HG03039 (cell line): ENCODE data around the gene ZNHIT6.
"Not testable (repeated sequence)": the region's sequence is repeated elsewhere in the genome, so short reads cannot be mapped to it uniquely, and the experiment has no call there.

Source experiments
- ATAC-seq: cut with Tn5 transposase; IDR thresholded peaks from one replicate; pipeline ENCODE4 v1.9.1; 2021; ENCODE audit warnings: mild to moderate bottlenecking, moderate library complexity; ENCODE audit not compliant: unreplicated experiment

ZNHIT6 gene

DNA sequence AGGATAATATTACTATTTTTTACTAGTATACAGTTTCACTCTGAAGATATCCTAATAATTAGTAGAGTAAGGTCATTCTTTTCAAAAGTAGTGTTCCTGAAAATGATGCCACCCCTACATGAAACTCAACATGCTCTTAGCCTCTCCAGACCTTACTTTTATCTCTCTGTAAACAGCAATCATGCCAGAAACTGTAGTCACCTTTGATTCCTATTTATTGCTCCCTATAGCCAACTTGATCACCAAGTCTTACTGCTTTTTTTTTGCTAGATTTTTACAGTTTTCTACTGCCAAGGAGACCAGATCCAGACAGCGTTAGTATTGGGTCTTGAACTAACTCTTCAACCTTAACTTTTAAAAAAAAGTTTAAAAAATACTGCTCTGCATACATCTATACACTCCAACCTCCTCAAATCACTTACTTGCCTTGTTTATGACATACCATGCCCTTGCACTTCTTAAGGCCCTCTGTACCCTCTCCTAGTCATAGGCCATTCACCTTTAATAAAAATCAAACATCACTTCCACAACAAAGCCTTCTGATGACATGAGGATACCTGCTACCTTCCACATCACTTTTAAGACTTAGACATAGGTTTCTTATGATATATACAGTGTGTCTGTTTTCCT lies 36.1 kb downstream of the ZNHIT6 start:
- no peak for ATAC-seq

DNA sequence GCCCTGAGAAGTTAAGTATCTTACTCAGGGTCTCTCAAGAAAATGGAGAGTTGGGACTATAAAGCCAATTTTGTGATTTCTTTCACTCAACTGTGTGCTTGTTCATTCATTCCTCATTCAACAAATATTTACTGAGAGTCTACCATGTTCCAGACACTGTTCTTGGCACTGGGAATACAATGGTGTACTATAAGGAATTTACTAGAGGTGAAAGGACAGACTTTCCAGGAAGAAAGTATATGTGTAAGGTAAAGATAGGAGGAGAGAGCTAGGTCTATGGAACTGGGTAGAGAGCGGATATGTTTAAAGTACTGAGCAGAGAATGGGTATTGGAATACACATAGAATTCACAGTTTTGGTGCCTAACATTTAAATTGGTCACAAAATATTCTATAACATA lies 42.3 kb downstream of the ZNHIT6 start:
- no peak for ATAC-seq

DNA sequence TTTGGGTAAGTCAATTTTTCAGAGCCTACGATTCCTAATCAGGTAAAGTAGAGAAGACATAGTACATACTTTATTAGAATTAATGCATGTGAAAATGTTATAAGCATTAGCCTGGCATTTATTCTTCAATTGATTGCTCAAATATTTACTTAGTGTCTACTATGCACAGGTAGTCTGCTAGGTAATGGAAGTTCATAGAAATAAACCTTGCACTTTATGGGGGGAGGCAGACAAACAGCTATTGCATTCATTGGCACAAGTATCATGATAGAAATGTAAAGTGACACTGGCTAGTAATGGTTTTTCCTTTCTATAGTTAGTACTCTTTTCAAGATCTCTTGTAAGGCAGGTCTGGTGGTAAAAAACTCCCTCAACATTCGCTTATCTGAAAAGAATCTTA lies 44.9 kb downstream of the ZNHIT6 start:
- ATAC-seq, result no peak

DNA sequence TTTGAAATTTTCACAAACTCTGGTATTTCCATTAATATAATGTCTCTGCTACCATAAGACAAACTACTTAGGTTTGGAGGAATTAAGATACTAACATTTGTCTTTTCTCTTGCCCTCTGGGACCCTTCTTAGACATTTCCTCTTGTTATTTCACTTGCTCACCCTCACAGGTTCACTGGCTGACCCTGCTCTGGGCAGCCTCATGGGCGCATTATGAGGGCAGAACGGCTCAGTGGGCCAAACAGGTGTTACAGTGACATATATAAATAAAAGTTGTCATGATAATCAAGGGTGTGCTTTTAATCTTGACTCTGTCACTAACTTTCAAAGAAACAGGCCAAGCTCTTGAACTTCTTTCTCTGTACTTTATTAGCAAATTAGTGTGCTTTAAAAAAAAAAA lies 46.5 kb downstream of the ZNHIT6 start:
- no peak for ATAC-seq

DNA sequence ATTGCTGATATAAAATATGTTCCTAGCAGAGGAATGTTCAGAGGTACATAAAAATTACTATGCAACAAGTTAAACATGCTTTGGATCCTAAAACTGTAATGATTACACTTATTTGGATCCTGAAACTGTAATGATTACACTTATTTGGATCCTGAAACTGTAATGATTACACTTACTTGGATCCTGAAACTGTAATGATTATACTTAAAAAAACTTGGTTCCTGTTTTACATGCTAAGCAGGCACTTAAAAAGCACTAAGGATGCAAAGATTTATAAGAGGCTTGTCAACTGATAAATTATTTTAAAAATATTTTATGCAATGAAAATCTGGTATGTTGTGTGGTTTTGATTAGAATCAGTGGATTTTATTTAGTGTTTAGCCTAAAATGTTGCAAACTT lies 47.7 kb downstream of the ZNHIT6 start:
- ATAC-seq, result no peak

DNA sequence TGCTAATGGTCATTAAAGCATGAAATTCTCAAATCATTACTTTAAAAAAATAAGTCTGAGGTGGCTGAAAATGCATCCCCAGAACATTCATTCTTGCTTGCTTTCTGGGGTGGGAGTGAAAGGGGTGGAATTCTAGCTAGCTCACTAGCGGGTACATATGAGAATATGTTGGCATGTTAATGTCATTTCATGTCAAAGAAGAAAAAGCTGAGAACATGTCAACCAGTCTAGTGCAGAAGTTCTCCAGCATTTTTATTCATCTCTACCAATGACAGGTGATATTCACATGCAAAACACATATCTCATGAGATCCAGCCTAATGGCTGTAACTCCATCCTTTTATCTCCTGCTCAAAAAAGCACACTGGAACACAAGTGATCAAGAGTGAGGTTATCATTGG lies 49.1 kb downstream of the ZNHIT6 start:
- no peak for ATAC-seq

DNA sequence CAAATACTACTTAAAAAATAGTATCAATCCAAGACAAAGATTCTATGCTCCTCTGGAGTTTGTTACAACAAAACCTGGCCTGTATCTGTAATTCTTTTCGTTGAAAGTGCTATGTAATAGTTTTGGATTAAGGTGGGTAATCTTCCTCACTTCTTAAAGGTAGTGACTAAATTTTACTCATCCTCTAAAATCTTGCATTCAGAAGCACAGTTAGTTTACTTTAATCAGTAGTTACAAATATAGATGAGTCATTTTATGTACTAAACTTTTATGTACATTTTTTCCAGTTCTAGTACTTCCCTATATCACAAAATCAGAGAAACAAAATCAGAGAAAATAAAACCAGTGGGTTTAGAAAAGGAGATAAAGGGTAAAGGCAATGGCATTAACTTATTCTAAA lies 51.3 kb downstream of the ZNHIT6 start:
- no peak for ATAC-seq

DNA sequence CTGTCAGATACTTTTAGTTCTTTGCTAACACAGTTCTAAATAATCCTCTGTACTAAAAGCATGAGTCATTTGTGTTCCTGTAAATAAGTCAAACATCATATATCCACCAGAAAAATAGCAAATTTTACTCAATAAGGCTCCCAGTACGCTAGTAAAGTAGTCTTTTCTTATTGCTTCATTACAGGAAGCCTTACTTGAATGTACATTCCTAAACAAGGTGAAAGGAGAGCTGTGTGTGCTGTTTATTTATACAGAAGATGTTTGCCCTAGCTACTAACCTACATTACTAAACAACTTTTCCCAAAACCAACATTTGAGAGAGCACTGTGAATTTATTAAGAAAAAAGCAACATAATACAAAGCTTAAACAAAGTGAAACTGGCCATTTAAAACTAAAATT lies 52.0 kb downstream of the ZNHIT6 start:
- ATAC-seq, result no peak

DNA sequence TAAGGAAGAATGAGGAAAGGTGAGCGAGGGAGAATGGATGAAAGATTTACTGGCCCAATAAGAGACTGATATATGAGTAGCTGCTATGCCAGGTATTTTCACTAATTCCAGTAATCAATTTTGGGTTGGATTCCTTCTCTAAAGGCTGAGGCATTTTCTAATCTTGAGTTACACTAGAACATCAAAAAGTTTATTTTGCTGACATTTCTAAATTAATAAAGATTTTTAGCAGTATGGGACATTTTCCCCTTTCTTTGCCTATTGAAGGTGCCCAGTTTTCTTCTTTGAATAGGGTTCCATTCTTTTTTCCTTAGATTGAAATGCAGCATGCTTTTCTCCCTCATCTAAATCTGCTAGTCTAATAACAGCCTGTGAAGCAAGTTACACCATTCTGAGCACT lies 52.9 kb downstream of the ZNHIT6 start:
- no peak for ATAC-seq

DNA sequence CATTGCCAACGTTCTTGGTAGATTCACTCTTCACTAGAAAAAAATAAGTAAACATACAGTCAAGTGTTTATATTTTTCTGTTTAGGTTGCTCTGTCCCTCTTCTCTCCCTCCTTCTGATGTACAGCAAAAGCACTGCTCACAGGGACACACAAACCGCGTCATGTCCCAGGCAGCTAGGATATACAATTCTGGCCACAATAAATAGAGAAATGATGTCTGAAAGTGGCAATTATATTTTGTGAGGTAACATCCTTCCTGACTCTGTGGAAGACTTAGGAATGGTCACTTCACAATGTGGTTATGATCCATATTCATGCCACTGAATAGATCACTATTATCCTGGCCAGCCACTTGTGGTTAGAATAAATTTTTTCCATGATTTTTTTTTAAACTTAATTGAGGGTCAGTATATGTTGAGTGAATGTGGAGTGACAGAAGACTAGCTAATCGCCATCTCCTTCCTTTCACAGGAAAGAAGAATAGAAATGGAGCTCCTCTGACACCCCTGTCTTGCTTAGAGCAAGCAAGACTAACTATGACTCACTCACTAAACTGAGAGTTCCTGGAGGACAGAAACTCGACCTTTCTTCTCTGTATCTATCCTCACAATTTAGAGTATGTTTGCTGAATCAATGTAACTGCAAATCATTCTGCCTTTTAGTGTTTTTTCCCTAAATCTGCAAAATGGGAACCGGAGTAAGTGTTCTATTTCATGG lies 54.0 kb downstream of the ZNHIT6 start:
- ATAC-seq, result no peak

DNA sequence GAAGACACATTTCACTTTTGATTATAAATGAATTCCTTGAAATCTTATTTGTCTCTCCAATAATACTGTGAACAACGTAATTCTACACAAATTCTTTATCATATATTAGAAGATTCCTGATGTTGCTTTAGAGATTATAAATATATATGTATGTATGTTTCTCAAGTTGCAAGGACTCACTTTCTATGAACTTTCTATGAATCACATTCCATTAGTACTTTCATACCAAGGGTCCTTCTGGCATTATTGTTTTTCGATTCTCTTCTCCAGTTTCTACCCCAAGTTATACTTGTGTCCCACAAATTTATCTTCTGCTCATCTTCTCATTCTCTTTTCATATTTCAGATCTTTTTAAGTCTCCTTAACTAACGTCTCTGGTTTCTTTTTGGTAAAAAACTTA lies 55.9 kb downstream of the ZNHIT6 start:
- ATAC-seq, result no peak

DNA sequence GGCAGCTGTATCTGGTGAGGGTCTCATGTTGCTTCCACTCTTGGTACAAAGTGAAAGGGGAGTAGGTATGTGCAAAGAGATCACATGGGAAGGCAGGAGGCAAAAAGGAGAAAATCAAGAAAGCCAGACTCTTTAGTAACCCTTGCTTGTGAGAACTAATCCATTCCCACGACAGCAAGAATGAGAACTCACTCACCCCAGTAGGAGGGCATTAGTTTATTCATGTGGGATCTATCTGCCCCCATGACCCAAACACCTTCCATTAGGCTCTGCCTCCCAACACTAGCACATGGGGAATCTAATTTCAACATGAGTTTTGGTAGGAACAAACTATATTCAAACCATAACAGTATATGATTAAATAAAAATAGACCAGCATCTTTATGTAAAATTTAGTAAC lies 57.6 kb downstream of the ZNHIT6 start:
- no peak for ATAC-seq

DNA sequence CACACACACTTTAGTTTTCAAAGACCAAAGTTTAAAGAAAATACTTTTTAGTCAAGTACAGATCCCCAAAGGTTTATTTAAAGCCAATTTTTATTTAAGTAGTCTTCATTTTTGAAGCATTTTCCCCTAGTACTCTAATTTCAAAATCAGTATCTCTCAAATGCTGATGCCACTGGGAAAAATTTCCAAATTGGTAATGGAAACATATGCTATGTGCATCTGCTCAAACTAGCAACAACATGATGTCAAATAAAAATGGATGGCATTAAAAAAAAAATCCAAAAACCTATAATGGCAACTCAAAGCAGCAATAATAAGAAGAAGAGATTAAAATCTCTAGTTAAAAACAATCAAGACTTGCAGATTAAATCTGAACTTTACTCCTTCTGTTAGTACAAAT lies 58.6 kb downstream of the ZNHIT6 start:
- ATAC-seq, result no peak

DNA sequence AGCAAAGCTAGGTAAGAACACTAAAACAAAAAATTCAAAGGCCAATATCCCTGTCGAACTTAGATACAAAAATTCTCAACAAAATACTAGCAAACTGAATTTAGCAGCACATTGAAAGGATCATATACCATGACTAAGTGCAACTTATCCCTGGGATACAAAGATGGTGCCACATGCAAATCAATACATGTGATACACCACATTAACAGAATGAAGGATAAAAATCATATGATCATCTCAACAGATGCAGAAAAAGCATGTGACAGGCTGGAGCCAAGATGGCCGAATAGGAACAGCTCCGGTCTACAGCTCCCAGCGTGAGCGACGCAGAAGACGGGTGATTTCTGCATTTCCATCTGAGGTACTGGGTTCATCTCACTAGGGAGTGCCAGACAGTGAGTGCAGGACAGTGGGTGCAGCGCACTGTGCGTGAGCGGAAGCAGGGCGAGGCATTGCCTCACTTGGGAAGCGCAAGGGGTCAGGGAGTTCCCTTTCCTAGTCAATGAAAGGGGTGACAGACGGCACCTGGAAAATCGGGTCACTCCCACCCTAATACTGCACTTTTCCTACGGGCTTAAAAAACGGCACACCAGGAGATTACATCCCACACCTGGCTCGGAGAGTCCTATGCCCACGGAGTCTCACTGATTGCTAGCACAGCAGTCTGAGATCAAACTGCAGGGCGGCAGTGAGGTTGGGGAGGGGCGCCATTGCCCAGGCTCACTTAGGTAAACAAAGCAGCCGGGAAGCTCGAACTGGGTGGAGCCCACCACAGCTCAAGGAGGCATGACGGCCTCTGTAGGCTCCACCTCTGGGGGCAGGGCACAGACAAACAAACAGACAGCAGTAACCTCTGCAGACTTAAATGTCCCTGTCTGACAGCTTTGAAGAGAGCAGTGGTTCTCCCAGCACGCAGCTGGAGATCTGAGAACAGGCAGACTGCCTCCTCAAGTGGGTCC lies 66.4 kb downstream of the ZNHIT6 start:
- not testable (repeated sequence) for ATAC-seq

DNA sequence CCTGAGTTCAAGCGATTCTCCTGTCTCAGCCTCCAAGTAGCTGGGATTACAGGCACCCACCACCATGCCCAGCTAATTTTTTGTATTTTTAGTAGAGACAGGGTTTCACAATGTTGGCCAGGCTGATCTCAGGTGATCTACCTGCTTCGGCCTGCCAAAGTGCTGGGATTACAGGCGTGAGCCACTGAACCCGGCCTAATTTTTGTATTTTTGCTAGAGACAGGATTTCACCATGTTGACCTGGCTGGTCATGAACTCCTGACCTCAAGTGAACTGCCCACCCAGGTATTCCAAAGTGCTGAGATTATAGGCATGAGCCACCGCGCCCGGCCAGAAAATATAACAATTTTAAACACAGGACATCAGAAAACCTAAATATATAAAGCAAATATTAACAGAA lies 68.3 kb downstream of the ZNHIT6 start:
- ATAC-seq, result not testable (repeated sequence)

DNA sequence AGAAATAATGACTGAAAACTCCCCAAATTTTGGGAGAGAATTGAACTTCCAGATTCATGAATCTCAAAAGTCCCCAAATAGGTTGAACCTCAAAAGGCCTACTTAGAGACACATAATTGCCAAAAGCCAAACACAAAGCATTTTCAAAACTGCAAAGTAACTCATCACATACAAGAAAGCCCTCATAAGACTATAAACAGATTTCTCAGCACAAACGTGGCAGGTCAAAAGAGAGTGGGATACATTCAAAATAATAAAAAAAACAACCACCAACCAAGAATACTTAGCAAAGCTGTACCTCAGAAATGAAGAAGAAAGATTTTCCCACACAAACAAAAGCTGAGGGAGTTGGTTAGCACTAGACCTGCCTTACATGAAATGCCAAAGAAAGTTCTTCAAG lies 69.8 kb downstream of the ZNHIT6 start:
- no peak for ATAC-seq

DNA sequence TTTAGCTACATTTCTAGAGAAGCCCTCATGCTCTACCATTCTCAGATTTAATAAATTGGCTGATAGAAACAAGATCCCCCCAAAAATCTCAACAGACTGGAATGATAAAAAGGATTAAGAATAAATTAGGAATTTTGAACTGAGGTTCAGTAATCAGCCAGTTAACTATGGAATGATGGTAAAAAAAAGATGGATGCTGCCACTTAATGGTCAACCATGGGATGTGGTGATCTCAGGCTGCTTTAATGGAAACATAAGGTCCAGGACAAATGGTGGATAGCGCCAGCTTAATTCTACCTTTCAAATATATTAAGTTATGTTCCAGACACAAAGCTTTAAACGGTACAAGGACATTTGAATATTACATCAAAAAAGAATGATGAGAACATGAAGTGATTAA lies 77.7 kb downstream of the ZNHIT6 start:
- ATAC-seq, result no peak

DNA sequence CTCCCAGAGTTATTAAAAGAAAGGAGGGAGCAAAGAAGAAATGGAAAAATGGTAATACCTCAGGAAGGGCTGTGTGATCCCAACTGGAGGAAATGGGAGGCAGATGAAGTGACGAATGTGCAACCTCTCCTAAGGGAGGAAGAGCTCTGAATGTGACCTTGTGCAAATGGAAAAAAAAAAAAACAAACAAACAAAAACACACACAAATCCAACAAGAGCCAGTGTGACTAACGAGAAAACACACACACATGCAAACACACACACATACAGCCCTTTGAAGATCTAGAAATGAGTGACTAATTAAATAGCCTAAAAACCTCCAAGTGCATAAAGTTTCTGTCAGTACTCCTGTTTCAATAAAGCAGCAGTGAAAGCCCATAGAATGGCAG lies 78.7 kb downstream of the ZNHIT6 start:
- no peak for ATAC-seq

DNA sequence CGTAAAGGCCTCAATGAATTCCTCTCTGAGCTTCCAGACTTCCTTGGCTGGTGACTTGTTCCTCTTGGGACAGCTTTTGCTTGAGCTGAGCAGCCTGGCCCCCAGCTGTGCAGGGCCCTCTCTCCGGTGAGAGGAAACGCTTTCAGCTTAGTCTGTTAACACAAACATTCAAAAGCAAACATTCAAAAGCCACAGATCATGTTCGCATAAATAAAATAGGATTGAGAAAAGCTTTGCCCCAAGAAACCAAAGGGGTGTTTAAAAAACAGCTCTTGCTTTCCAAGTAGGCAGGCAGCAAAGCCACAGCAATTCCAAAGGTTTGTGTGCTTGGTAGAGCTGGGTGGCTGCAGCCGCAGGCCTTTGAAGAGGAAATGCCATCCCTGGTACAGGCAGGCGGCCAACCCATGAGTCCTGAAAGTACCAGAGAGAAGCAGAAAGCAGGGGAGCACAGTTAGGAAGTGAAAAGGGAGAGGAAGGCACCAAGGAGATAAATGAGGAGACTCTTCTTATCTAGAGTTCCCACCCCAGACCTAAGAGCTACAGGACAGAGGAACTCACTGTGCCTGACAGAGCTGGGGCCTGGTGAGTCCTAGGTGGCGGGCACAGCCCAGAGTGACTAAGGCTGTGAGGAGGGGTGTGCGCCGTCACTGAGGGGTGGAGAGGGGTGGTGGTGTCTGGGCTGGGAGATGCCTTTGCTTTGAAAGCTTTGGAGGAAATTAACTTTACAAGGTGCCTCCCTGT lies 79.3 kb downstream of the ZNHIT6 start:
- no peak for ATAC-seq

DNA sequence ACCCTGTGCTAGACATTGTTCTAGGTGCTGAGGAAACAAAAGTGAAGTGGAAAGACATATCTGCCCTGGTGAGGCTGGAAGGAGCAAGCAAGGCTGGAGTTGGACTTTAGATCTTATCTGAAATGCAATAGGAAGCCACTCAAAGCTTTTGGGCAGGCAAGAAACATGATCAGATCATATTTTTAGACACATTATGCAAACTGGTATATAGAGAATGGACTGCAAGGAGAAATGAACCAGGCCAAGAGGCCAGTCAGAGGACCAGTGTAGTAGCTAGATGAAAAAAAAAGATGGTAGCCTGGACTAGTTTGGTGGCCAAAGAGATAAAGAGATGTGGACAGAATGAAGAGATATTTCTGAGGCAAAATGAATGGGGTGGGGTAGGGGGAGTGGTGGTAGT lies 81.4 kb downstream of the ZNHIT6 start:
- no peak for ATAC-seq

DNA sequence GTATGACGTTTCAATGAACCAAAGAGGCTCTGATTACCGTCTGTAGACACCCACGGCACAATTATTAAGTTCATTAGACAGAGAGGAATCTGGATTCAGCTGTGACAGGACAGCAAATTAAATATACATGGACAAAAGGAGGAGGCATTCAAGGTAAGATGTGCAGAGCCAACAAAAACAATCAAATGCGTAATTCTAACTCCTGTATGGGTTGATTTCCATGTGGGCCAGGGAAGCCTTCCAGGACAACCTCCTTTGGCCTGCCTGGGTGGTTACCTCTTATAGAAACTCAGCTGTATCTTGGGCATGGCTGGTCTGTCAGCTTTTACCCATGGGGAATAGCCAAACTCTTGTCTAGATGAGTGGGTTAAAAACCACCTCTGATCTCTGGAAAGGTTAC lies 83.9 kb downstream of the ZNHIT6 start:
- no peak for ATAC-seq
